ENCODE results near the gene LSR. TPM values are rescaled to one million over a fixed set of nuclear protein-coding genes. Genes with fewer than 3 reads are reported as not detected.

Gene LSR
- total and polyA plus RNA-seq, 2 of the 4 experiments (the other 2 are of a cell fraction): 0.18 to 0.44 TPM

GRCh38 chr19:35246466-35247092, 2.2 kb upstream of the LSR start:
- intact Hi-C loops (cut with micrococcal nuclease) (no loop called here), in situ Hi-C loops (cut with MboI; ENCODE audit: low sequenced_read_pairs) (no loop called here), dilution Hi-C loops (cut with HindIII; ENCODE audit: low sequenced_read_pairs, unreplicated experiment) (no loop called here)
- H2AK5ac ChIP-seq (ENCODE audit: low read depth, low read length): no peak overlapping the region
- no peaks in the 10 kb centered on the region for H3K36me3 ChIP-seq (ENCODE audit: control insufficient read depth, insufficient read depth, low read length)
- H3K27ac ChIP-seq (ENCODE audit: insufficient read depth, low read length): no peak overlapping the region
- H3K4me2 ChIP-seq (ENCODE audit: low read depth, low read length): no peak overlapping the region
- H2BK15ac ChIP-seq (ENCODE audit: low read depth, low read length): no peak overlapping the region
- POLR2A ChIA-PET (ENCODE audit: unreplicated experiment): no interaction called here
- no CpG with 5 or more reads among the region's 4 CpGs for WGBS, 2 experiments (ENCODE audit: extremely low coverage in 2 of 2, insufficient read length in 1 of 2)
- no peaks in the 10 kb centered on the region for H4K20me1 ChIP-seq (ENCODE audit: insufficient read depth, low read length)
- CTCF ChIA-PET: no interaction called here
- H3K4me3 ChIP-seq (ENCODE audit: insufficient read depth, low read depth, low read length): no peak overlapping the region
- H2BK20ac ChIP-seq (ENCODE audit: low read depth, low read length): no peak overlapping the region
- TF ChIP-seq, protein P1, sequence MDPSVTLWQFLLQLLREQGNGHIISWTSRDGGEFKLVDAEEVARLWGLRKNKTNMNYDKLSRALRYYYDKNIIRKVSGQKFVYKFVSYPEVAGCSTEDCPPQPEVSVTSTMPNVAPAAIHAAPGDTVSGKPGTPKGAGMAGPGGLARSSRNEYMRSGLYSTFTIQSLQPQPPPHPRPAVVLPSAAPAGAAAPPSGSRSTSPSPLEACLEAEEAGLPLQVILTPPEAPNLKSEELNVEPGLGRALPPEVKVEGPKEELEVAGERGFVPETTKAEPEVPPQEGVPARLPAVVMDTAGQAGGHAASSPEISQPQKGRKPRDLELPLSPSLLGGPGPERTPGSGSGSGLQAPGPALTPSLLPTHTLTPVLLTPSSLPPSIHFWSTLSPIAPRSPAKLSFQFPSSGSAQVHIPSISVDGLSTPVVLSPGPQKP (IDR thresholded peaks at IDR 0.05; ENCODE audit: borderline replicate concordance, low read depth, low read length): no peak
- TF ChIP-seq CEBPB (IDR thresholded peaks at IDR 0.05; ENCODE audit: low read depth, low read length) (no peak), NFE2L2 (IDR thresholded peaks at IDR 0.05; ENCODE audit: low read depth, low read length) (no peak)
- no peak overlapping the region for H2BK120ac ChIP-seq (ENCODE audit: low read depth, low read length)
- H3K79me1 ChIP-seq (ENCODE audit: low read depth in 1 of 2, low read length in 2 of 2): no peaks in the 10 kb centered on the region
- ATAC-seq (ENCODE audit: low read depth) (no peak), DNase-seq (no peak)
- H4K91ac ChIP-seq (ENCODE audit: insufficient read depth, low read depth, low read length): no peak overlapping the region
- H4K8ac ChIP-seq (ENCODE audit: low read depth in 2 of 2, low read length in 2 of 2): no peak overlapping the region
- no peak overlapping the region for H2BK5ac ChIP-seq (ENCODE audit: low read depth, low read length, poor library complexity, severe bottlenecking)
- no peak overlapping the region for H3K56ac ChIP-seq (ENCODE audit: extremely low read depth, insufficient read depth, low read length)
- no peak overlapping the region for H2AFZ ChIP-seq (replicated peaks; ENCODE audit: low read length, poor library complexity)
- H3K9ac ChIP-seq (ENCODE audit: low read depth, low read length): no peak overlapping the region
- H3K9me1 ChIP-seq (ENCODE audit: insufficient read depth, low read length): no peaks in the 10 kb centered on the region
- no peak overlapping the region for H4K5ac ChIP-seq (ENCODE audit: low read depth, low read length)
- no peak overlapping the region for H2AK9ac ChIP-seq (replicated peaks; ENCODE audit: low read depth, low read length, poor library complexity)
- H3K27me3 ChIP-seq (ENCODE audit: control insufficient read depth, insufficient read depth, low read length): peaks cover 37% of the 10 kb centered on the region
- no peak overlapping the region for H3K14ac ChIP-seq (replicated peaks; ENCODE audit: low read depth, low read length)
- H3K4me1 ChIP-seq (ENCODE audit: control insufficient read depth, insufficient read depth, low read length): no peaks in the 10 kb centered on the region
- H3K9me3 ChIP-seq (ENCODE audit: control insufficient read depth, insufficient read depth, low read length): no peaks in the 10 kb centered on the region
- no peak overlapping the region for H3K4ac ChIP-seq (ENCODE audit: low read depth, low read length)
- no peak overlapping the region for H3K23ac ChIP-seq (ENCODE audit: low read depth, low read length)
- BruUV-seq (replicated peaks): no TSS peak
- H3K18ac ChIP-seq (ENCODE audit: low read depth, low read length): no peak overlapping the region

All from IMR-90 (cell line).